Activated CD8-positive, alpha-beta memory T cell treated with anti-CD3 and anti-CD28 coated beads for 36 hours (primary cell): Measurements from ENCODE around the gene PDZD7. TPM values are rescaled to one million over a fixed set of nuclear protein-coding genes. Genes with fewer than 3 reads are reported as not detected.
"Not testable (repeated sequence)": the region's sequence is repeated elsewhere in the genome, so short reads cannot be mapped to it uniquely, and the experiment has no call there.

ENCODE experiments used
- CTCF ChIA-PET: fragments of 350-600 bp; sonication (Branson Sonifier 250); formaldehyde crosslinking; loops from one replicate; lab custom pipeline; 2021; ENCODE audit warnings: antibody characterized with exemption; lab: Charles Lee
- POLR2A ChIA-PET: fragments of 350-600 bp; sonication (Branson Sonifier 250); formaldehyde crosslinking; loops from one replicate; lab custom pipeline; 2021; ENCODE audit warnings: antibody characterized with exemption; lab: Charles Lee
- total RNA-seq, 2 experiments: library from RNA; stranded (reverse); gene quantifications; one replicate each; pipeline ENCODE4 v1.2.3, GENCODE V29; 2021

PDZD7 gene
- total RNA-seq, 2 experiments from 2014 or later = 0.27 TPM

GRCh38 chr10:100986952-100987684 lies 43.8 kb downstream of the PDZD7 start, which contains the start of the genes MRPL43 and TWNK:
MRPL43 (minus strand) TSS chr10:100987497; CDS start chr10:100987443, 54 bp downstream.
TWNK (plus strand) TSS chr10:100987543; CDS start chr10:100988211, 668 bp downstream.
- ChIA-PET CTCF (interaction anchor here (0.6 to 1.8 kb wide), 4 partner anchors 10 to 1097 kb away, joined by 3 to 10 read pairs (median 4); partner anchors contain the start of gene HIF1AN), POLR2A (no interaction called here)

- CTCF ChIA-PET = interaction anchor here (0.6 to 1.8 kb wide), 4 partner anchors 11 to 1098 kb away, joined by 3 to 10 read pairs (median 4); partner anchors contain the start of gene HIF1AN
Measured at GRCh38 chr10:100986623-100986951, 44.3 kb downstream of the PDZD7 start.

GRCh38 chr10:100985336-100985735 lies 45.6 kb downstream of the PDZD7 start:
- POLR2A ChIA-PET = interaction anchor here (0.6 to 1.9 kb wide), 2 partner anchors 12 to 41 kb away, joined by 3 to 6 read pairs; no protein-coding TSS in a partner anchor
- CTCF ChIA-PET = interaction anchor here (0.9 kb wide), 2 partner anchors 12 to 13 kb away, joined by 3 to 4 read pairs; no protein-coding TSS in a partner anchor

More at GRCh38 chr10:100986623-100986951, 44.3 kb downstream of the PDZD7 start:
- POLR2A ChIA-PET = interaction anchor here (1.9 kb wide), 1 partner anchor 10 kb away, joined by 6 read pairs; no protein-coding TSS in a partner anchor

- ChIA-PET CTCF (interaction anchor here (0.9 kb wide), 2 partner anchors 13 to 14 kb away, joined by 3 to 4 read pairs; no protein-coding TSS in a partner anchor), POLR2A (interaction anchor here (1.9 kb wide), 1 partner anchor 12 kb away, joined by 6 read pairs; no protein-coding TSS in a partner anchor)
Measured at GRCh38 chr10:100984672-100985177, 46.2 kb downstream of the PDZD7 start.

GRCh38 chr10:100983868-100984671 lies 46.9 kb downstream of the PDZD7 start:
- POLR2A ChIA-PET = no interaction called here
- CTCF ChIA-PET = no interaction called here

- CTCF ChIA-PET = no interaction called here
- POLR2A ChIA-PET = no interaction called here
Measured at GRCh38 chr10:100982916-100983830, 47.8 kb downstream of the PDZD7 start.

- POLR2A ChIA-PET = no interaction called here
- CTCF ChIA-PET = interaction anchor here (0.7 kb wide), 1 partner anchor 68 kb away, joined by 3 read pairs; no protein-coding TSS in a partner anchor
Measured at GRCh38 chr10:100981178-100981772, 49.7 kb downstream of the PDZD7 start.

- POLR2A ChIA-PET = no interaction called here
- CTCF ChIA-PET = no interaction called here
Measured at GRCh38 chr10:100980711-100981110, 50.2 kb downstream of the PDZD7 start.

GRCh38 chr10:100980311-100980710 lies 50.6 kb downstream of the PDZD7 start:
- ChIA-PET CTCF (no interaction called here), POLR2A (no interaction called here)

GRCh38 chr10:100979791-100980272 lies 51.1 kb downstream of the PDZD7 start:
- ChIA-PET CTCF (interaction anchor here (0.5 kb wide), 1 partner anchor 61 kb away, joined by 4 read pairs; no protein-coding TSS in a partner anchor), POLR2A (no interaction called here)

- ChIA-PET CTCF (no interaction called here), POLR2A (no interaction called here)
Measured at GRCh38 chr10:100978901-100979195, 52.1 kb downstream of the PDZD7 start.

GRCh38 chr10:100978121-100978900 lies 52.6 kb downstream of the PDZD7 start:
- ChIA-PET CTCF (no interaction called here), POLR2A (no interaction called here)

- ChIA-PET POLR2A (no interaction called here), CTCF (no interaction called here)
Measured at GRCh38 chr10:100977436-100977835, 53.5 kb downstream of the PDZD7 start.

GRCh38 chr10:100976906-100977305 lies 54.0 kb downstream of the PDZD7 start:
- ChIA-PET CTCF (interaction anchor here (1.2 kb wide), 1 partner anchor 38 kb away, joined by 4 read pairs; no protein-coding TSS in a partner anchor), POLR2A (no interaction called here)

- CTCF ChIA-PET, POLR2A ChIA-PET: not testable (repeated sequence)
Measured at GRCh38 chr10:100975397-100975796, 55.5 kb downstream of the PDZD7 start.

GRCh38 chr10:100972904-100973535 lies 57.9 kb downstream of the PDZD7 start:
- CTCF ChIA-PET = interaction anchor here (0.7 kb wide), 1 partner anchor 71 kb away, joined by 3 read pairs; no protein-coding TSS in a partner anchor
- POLR2A ChIA-PET = no interaction called here
